Panc1 (cell line): ENCODE data around the gene NEDD8. TPM values are rescaled to one million over a fixed set of nuclear protein-coding genes. Genes with fewer than 3 reads are reported as not detected.

Experiments
- ATAC-seq: fragments of 200-7000 bp; cut with Tn5 transposase; 2 replicates; pipeline ENCODE4 v1.9.1; 2020; ENCODE audit warnings: mild to moderate bottlenecking, moderate library complexity
- BruUV-seq: library from RNA; stranded (reverse); fragments of 400-500 nt; replicated peaks from 2 replicates; lab custom pipeline; 2021; lab: Mats Ljungman, UMichigan
- CTCF ChIA-PET: fragments of 300-600 bp; sonication (Branson Sonifier 250); formaldehyde crosslinking; loops from one replicate; lab custom pipeline; 2022; ENCODE audit warnings: antibody characterized with exemption; lab: Charles Lee
- POLR2A ChIA-PET: fragments of 300-600 bp; sonication (Branson Sonifier 250); formaldehyde crosslinking; loops from one replicate; lab custom pipeline; 2022; ENCODE audit warnings: antibody characterized with exemption; lab: Charles Lee
- DNase-seq: peaks from one replicate; pipeline ENCODE4 v3.0.0-alpha.2; 2010; ENCODE audit warnings: low read depth, low spot score
- H3K27ac ChIP-seq: 2 replicates; pipeline ENCODE4 v1.5.1; 2011; ENCODE audit warnings: mild to moderate bottlenecking, low read length, inconsistent platforms
- H3K27me3 ChIP-seq: fragments of 200-500 bp; sonication (Bioruptor generic); 2 replicates; pipeline ENCODE4 v1.6.0; 2014; ENCODE audit warnings: low read length, inconsistent platforms; ENCODE audit not compliant: control insufficient read depth, insufficient read depth
- H3K36me3 ChIP-seq: fragments of 200-500 bp; sonication (Bioruptor generic); 2 replicates; pipeline ENCODE4 v1.5.1; 2014; ENCODE audit warnings: inconsistent platforms, mild to moderate bottlenecking, low read length, moderate library complexity; ENCODE audit not compliant: control insufficient read depth, insufficient read depth
- H3K4me1 ChIP-seq: 2 replicates; pipeline ENCODE4 v1.5.1; 2011; ENCODE audit warnings: inconsistent platforms, mild to moderate bottlenecking, low read length, moderate library complexity; ENCODE audit not compliant: control insufficient read depth, insufficient read depth
- H3K4me3 ChIP-seq, 2 experiments: 2 replicates each; pipeline ENCODE4 v1.5.1; 2011 to 2012; ENCODE audit warnings: low read depth in 2 of 2, low read length in 2 of 2, mild to moderate bottlenecking in 2 of 2, inconsistent platforms in 1 of 2, moderate library complexity in 1 of 2
- H3K9me3 ChIP-seq: fragments of 200-500 bp; sonication (Bioruptor generic); 2 replicates; pipeline ENCODE4 v1.5.1; 2014; ENCODE audit warnings: low read depth, mild to moderate bottlenecking, inconsistent platforms, low read length, moderate library complexity; ENCODE audit not compliant: control insufficient read depth, insufficient read depth
- POLR2AphosphoS5 ChIP-seq: IDR thresholded peaks from 2 replicates; pipeline ENCODE4 v1.6.1; 2012; ENCODE audit warnings: mild to moderate bottlenecking, low read depth, low read length, moderate library complexity
- SIN3A ChIP-seq: IDR thresholded peaks from 2 replicates; pipeline ENCODE4 v1.6.1; 2012; ENCODE audit warnings: low read depth, mild to moderate bottlenecking, low read length, moderate library complexity, borderline replicate concordance; ENCODE audit not compliant: insufficient read depth
- TCF7L2 ChIP-seq: IDR thresholded peaks from 2 replicates; pipeline ENCODE4 v1.6.1; 2011; ENCODE audit warnings: mild to moderate bottlenecking, low read depth, low read length, inconsistent platforms
- in situ Hi-C: cut with HindIII; loops from 2 replicates; pipeline ENCODE4 v1.10.0; 2016; ENCODE audit warnings: low sequenced_read_pairs, low pct_unique_long_range_greater_than_20kb
- intact Hi-C: fragments of 100-400 bp; cut with micrococcal nuclease; formaldehyde crosslinking; loops from one replicate; pipeline ENCODE4 v1.10.0; 2022; ENCODE audit not compliant: unreplicated experiment
- total RNA-seq: library from RNA; stranded (reverse); gene quantifications from one replicate; pipeline ENCODE4 v1.2.1, GENCODE V29; 2021; ENCODE audit not compliant: unreplicated experiment
- TF ChIP-seq, protein P1 (sequence below), 2 experiments: IDR thresholded peaks; 2 replicates each; pipeline ENCODE4 v1.6.1; 2011 to 2012; ENCODE audit warnings: low read depth in 2 of 2, control low read depth in 1 of 2, low read length in 1 of 2, mild to moderate bottlenecking in 1 of 2, moderate library complexity in 1 of 2; ENCODE audit not compliant: insufficient read depth in 1 of 2
- TF ChIP-seq, protein P2 (sequence below): fragments of 450-650 bp; IDR thresholded peaks from 2 replicates; pipeline ENCODE4 v1.5.1; 2017; ENCODE audit warnings: mild to moderate bottlenecking

The NEDD8 gene
- total RNA-seq, 1 experiment from 2014 or later, result 155 TPM

DNA sequence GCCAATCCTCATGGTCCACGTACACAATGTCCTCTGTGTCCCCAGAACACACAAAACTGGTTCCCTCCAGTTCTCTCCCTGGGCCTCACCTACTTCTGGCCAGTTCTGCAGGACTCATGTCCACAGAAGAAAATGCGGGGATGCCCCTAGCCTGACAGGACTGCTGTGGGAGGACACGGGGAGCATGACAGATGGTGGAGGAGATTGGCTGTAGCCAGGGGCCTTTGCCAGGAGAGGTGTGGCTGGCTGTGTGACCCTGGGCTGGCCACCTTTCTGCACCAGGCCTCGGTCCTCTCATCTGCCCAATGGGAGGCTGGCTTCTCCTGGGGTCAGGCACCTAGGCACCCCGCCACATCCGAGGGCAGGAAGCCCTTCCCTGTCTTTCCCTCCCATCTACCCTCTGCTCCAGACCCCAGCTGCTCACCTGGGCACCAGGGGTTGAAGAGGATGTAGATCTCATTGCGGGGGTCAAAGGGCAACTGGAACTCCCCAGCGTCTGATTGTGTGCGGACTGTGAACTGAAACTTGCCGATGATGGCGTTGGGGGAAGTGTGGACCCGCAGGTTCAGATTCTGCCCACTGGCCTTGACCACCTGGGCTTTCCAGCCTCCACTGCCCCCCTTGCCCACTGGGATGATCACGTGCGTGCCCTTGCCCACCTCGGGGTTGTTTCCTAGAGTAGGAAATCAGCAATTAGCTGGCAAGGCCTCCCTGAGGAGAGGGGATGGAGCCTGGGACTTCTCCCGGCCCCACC, 28.0 kb upstream of the NEDD8 start:
- H3K4me3 ChIP-seq, result no peak overlapping the region
- no peak overlapping the region for H3K27ac ChIP-seq
- H3K36me3 ChIP-seq, result no peaks in the 10 kb centered on the region
- CTCF ChIA-PET, result no interaction called here
- DNase-seq (no peak), ATAC-seq (no peak)
- TF ChIP-seq, protein P1, sequence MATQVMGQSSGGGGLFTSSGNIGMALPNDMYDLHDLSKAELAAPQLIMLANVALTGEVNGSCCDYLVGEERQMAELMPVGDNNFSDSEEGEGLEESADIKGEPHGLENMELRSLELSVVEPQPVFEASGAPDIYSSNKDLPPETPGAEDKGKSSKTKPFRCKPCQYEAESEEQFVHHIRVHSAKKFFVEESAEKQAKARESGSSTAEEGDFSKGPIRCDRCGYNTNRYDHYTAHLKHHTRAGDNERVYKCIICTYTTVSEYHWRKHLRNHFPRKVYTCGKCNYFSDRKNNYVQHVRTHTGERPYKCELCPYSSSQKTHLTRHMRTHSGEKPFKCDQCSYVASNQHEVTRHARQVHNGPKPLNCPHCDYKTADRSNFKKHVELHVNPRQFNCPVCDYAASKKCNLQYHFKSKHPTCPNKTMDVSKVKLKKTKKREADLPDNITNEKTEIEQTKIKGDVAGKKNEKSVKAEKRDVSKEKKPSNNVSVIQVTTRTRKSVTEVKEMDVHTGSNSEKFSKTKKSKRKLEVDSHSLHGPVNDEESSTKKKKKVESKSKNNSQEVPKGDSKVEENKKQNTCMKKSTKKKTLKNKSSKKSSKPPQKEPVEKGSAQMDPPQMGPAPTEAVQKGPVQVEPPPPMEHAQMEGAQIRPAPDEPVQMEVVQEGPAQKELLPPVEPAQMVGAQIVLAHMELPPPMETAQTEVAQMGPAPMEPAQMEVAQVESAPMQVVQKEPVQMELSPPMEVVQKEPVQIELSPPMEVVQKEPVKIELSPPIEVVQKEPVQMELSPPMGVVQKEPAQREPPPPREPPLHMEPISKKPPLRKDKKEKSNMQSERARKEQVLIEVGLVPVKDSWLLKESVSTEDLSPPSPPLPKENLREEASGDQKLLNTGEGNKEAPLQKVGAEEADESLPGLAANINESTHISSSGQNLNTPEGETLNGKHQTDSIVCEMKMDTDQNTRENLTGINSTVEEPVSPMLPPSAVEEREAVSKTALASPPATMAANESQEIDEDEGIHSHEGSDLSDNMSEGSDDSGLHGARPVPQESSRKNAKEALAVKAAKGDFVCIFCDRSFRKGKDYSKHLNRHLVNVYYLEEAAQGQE (IDR thresholded peaks at IDR 0.05; ENCODE audit: insufficient read depth in 1 of 2, low read depth in 2 of 2, low read length in 1 of 2), result no peak
- no peak for TF ChIP-seq TCF7L2
- TF ChIP-seq, protein P2, sequence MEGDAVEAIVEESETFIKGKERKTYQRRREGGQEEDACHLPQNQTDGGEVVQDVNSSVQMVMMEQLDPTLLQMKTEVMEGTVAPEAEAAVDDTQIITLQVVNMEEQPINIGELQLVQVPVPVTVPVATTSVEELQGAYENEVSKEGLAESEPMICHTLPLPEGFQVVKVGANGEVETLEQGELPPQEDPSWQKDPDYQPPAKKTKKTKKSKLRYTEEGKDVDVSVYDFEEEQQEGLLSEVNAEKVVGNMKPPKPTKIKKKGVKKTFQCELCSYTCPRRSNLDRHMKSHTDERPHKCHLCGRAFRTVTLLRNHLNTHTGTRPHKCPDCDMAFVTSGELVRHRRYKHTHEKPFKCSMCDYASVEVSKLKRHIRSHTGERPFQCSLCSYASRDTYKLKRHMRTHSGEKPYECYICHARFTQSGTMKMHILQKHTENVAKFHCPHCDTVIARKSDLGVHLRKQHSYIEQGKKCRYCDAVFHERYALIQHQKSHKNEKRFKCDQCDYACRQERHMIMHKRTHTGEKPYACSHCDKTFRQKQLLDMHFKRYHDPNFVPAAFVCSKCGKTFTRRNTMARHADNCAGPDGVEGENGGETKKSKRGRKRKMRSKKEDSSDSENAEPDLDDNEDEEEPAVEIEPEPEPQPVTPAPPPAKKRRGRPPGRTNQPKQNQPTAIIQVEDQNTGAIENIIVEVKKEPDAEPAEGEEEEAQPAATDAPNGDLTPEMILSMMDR, result no peak
- no peak for TF ChIP-seq POLR2AphosphoS5
- TF ChIP-seq SIN3A, result no peak
- H3K4me1 ChIP-seq, result no peaks in the 10 kb centered on the region
- intact Hi-C loops (no loop called here), in situ Hi-C loops (no loop called here)
- no peaks in the 10 kb centered on the region for H3K27me3 ChIP-seq
- H3K9me3 ChIP-seq, result no peaks in the 10 kb centered on the region
- BruUV-seq, result no TSS peak
- POLR2A ChIA-PET, result no interaction called here

DNA sequence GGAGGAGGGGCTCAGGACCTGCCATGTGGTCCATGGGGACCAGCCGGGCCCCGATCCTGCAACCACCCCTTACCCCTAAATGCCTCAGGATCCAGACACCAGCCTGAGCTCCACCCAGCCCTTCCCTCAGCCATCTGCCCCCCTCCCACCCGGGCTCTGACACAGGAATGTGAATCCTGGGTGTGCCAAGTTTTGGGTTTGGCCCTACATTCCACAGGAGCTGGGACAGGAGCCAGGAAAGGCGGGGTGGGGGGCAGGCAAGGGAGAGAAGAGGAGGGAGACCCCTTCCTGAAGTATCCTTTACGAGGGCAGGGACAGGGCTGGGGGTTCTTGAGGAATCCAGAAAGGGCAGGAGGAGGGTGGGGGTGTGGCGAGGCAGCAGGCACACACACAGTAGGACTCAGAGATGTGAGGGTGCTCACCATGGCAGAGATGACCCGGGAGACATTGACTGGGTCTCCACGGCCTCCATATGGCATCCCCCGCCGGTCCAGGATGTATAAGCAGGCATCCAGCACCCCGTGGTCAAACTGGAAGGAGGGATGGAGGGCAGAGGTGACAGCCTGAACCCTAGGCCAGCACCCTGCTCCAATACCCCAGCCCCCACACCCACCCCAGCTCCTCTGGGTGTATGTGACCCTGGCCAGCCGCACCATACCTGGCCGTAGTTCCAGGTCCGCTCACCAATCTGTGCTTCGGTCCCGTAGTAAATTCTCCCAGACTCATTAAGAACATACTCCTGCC, 27.3 kb upstream of the NEDD8 start:
- Histone ChIP-seq H3K4me3 (no peak overlapping the region), H3K36me3 (no peaks in the 10 kb centered on the region), H3K9me3 (no peaks in the 10 kb centered on the region), H3K27me3 (no peaks in the 10 kb centered on the region), H3K4me1 (no peaks in the 10 kb centered on the region), H3K27ac (no peak overlapping the region)
- ChIA-PET CTCF (no interaction called here), POLR2A (interaction anchor here (0.6 kb wide), 1 partner anchor 17 kb away, joined by 12 read pairs; the partner anchor contains the start of gene TINF2)
- DNase-seq (no peak), ATAC-seq (no peak)
- in situ Hi-C loops (no loop called here), intact Hi-C loops (no loop called here)
- BruUV-seq, result no TSS peak
- TF ChIP-seq SIN3A, result no peak
- TF ChIP-seq, protein P2, result no peak
- no peak for TF ChIP-seq TCF7L2
- no peak for TF ChIP-seq POLR2AphosphoS5
- TF ChIP-seq, protein P1 (IDR thresholded peaks at IDR 0.05; ENCODE audit: insufficient read depth in 1 of 2, low read depth in 2 of 2, low read length in 1 of 2), result no peak
